OCI-LY3 (cell line): Measurements from ENCODE around the gene PALMD.

Source experiments
- H2AFZ ChIP-seq: fragments of 200-600, 300-600 bp; shearing (Covaris generic); 2 replicates; pipeline ENCODE4 v1.6.0; 2014; ENCODE audit warnings: antibody characterized with exemption, low read depth, low read length
- H3K27ac ChIP-seq: fragments of 200-600, 300-600 bp; sonication (generic); 2 replicates; pipeline ENCODE4 v1.5.1; 2014; ENCODE audit warnings: mild to moderate bottlenecking, low read length, moderate library complexity, mixed read lengths
- H3K27me3 ChIP-seq: fragments of 200-600, 300-600 bp; sonication (generic); 2 replicates; pipeline ENCODE4 v1.6.1; 2014; ENCODE audit warnings: low read depth, low read length, mixed read lengths
- H3K36me3 ChIP-seq: fragments of 200-600, 300-600 bp; sonication (generic); replicated peaks from 2 replicates; pipeline ENCODE3; 2014; ENCODE audit warnings: low read depth, low read length, mixed read lengths
- H3K4me1 ChIP-seq: fragments of 300-600, 200-600 bp; sonication (generic); 2 replicates; pipeline ENCODE4 v1.6.1; 2014; ENCODE audit warnings: low read length, mixed read lengths
- H3K4me2 ChIP-seq: fragments of 200-600, 300-600 bp; sonication (generic); 2 replicates; pipeline ENCODE4 v1.6.1; 2014; ENCODE audit warnings: low read length, mixed read lengths
- H3K4me3 ChIP-seq: fragments of 300-600, 200-600 bp; sonication (generic); 2 replicates; pipeline ENCODE4 v1.5.1; 2014; ENCODE audit warnings: antibody characterized with exemption, mild to moderate bottlenecking, low read length, moderate library complexity
- H3K79me2 ChIP-seq: fragments of 300-600, 200-600 bp; shearing (Covaris generic); 2 replicates; pipeline ENCODE4 v1.6.1; 2014; ENCODE audit warnings: mild to moderate bottlenecking, low read length, mixed read lengths
- H3K9ac ChIP-seq: fragments of 300-600, 200-600 bp; shearing (Covaris generic); 2 replicates; pipeline ENCODE4 v1.6.0; 2014; ENCODE audit warnings: mild to moderate bottlenecking, low read length, moderate library complexity
- H3K9me3 ChIP-seq: fragments of 200-600, 300-600 bp; shearing (Covaris generic); 2 replicates; pipeline ENCODE4 v1.6.1; 2014; ENCODE audit warnings: low read length, mixed read lengths; ENCODE audit not compliant: insufficient read depth
- H4K20me1 ChIP-seq: fragments of 200-600, 300-600 bp; sonication (generic); 2 replicates; pipeline ENCODE4 v1.6.1; 2016; ENCODE audit warnings: low read length, mixed read lengths; ENCODE audit not compliant: insufficient read depth
- CTCF ChIP-seq: fragments of 200-600, 300-600 bp; sonication (generic); IDR thresholded peaks from 2 replicates; pipeline ENCODE4 v1.5.1; 2014; ENCODE audit warnings: antibody characterized with exemption, low read length, low read depth
- EZH2phosphoT487 ChIP-seq: fragments of 200-600 bp; shearing (Covaris generic); IDR thresholded peaks from 2 replicates; pipeline ENCODE4 v1.6.1; 2018; ENCODE audit warnings: antibody characterized with exemption, mixed run types, low read depth

PALMD gene

GRCh38 chr1:99700020-99700419, 54.1 kb downstream of the PALMD start:
- TF ChIP-seq EZH2phosphoT487 (no peak), CTCF (no peak)
- Histone ChIP-seq H3K27me3 (peaks cover 10% of the 10 kb centered on the region; the same call in 1 of the 2 replicates), H3K79me2 (no peaks in the 10 kb centered on the region)

GRCh38 chr1:99702221-99702620, 56.3 kb downstream of the PALMD start:
- H3K27ac ChIP-seq, result no peak overlapping the region
- no peaks in the 10 kb centered on the region for H3K36me3 ChIP-seq
- no peak overlapping the region for H2AFZ ChIP-seq
- no peak overlapping the region for H3K4me2 ChIP-seq
- H3K4me1 ChIP-seq, result no peaks in the 10 kb centered on the region
- H3K4me3 ChIP-seq, result no peak overlapping the region
- no peaks in the 10 kb centered on the region for H3K79me2 ChIP-seq
- no peaks in the 10 kb centered on the region for H4K20me1 ChIP-seq
- H3K9me3 ChIP-seq, result no peaks in the 10 kb centered on the region
- H3K9ac ChIP-seq, result no peak overlapping the region
- 0 out of 2 replicates have a peak, but pooled peaks cover 3% of the 10 kb centered on the region for H3K27me3 ChIP-seq
- TF ChIP-seq CTCF, result no peak
- no peak for TF ChIP-seq EZH2phosphoT487

More at GRCh38 chr1:99700020-99700419, 54.1 kb downstream of the PALMD start:
- H4K20me1 ChIP-seq, result no peaks in the 10 kb centered on the region
- H3K27ac ChIP-seq, result no peak overlapping the region
- no peaks in the 10 kb centered on the region for H3K9me3 ChIP-seq
- H3K4me1 ChIP-seq, result no peaks in the 10 kb centered on the region
- no peak overlapping the region for H3K4me3 ChIP-seq
- no peaks in the 10 kb centered on the region for H3K36me3 ChIP-seq
- H3K4me2 ChIP-seq, result no peak overlapping the region
- H2AFZ ChIP-seq, result no peak overlapping the region
- H3K9ac ChIP-seq, result no peak overlapping the region

GRCh38 chr1:99704356-99704816, 58.5 kb downstream of the PALMD start:
- Histone ChIP-seq H4K20me1 (no peaks in the 10 kb centered on the region), H3K27ac (no peak overlapping the region), H3K79me2 (no peaks in the 10 kb centered on the region), H3K4me1 (no peaks in the 10 kb centered on the region), H3K9ac (no peak overlapping the region), H3K36me3 (no peaks in the 10 kb centered on the region), H2AFZ (no peak overlapping the region), H3K27me3 (no peaks in the 10 kb centered on the region), H3K4me3 (no peak overlapping the region), H3K4me2 (no peak overlapping the region), H3K9me3 (no peaks in the 10 kb centered on the region)
- no peak for TF ChIP-seq CTCF

- Histone ChIP-seq H3K79me2 (no peaks in the 10 kb centered on the region), H3K9ac (no peak overlapping the region), H3K27ac (no peak overlapping the region), H3K9me3 (no peaks in the 10 kb centered on the region), H3K4me2 (no peak overlapping the region), H3K27me3 (no peaks in the 10 kb centered on the region), H3K4me1 (no peaks in the 10 kb centered on the region), H2AFZ (no peak overlapping the region), H3K36me3 (no peaks in the 10 kb centered on the region), H4K20me1 (no peaks in the 10 kb centered on the region), H3K4me3 (no peak overlapping the region)
- no peak for TF ChIP-seq CTCF
Measured at GRCh38 chr1:99705385-99705784, 59.5 kb downstream of the PALMD start.
